A549 (cell line): ENCODE data around the gene MCM10. TPM values are rescaled to one million over a fixed set of nuclear protein-coding genes. Genes with fewer than 3 reads are reported as not detected.

Experiments used
- ATAC-seq, 2 experiments: fragments of 200-7000 bp in 1 of 2; fragments of >200 bp in 1 of 2; cut with Nextera tagmentation in 1 of 2; cut with Tn5 transposase in 1 of 2; 3 replicates each; pipeline versions ENCODE4 v1.8.0 to v1.9.1; 2018 to 2020; ENCODE audit warnings: mild to moderate bottlenecking in 1 of 2, moderate library complexity in 1 of 2
- CTCF ChIA-PET: fragments of 300-600 bp; sonication (Branson Sonifier 250); formaldehyde crosslinking; extraction: SDS; loops from one replicate; lab custom pipeline; 2021; ENCODE audit warnings: antibody characterized with exemption, inconsistent platforms; lab: Yijun Ruan, JAX
- POLR2A ChIA-PET: fragments of 350-600 bp; formaldehyde crosslinking; extraction: SDS; loops from one replicate; lab custom pipeline; 2021; ENCODE audit warnings: antibody characterized with exemption, inconsistent platforms; lab: Yijun Ruan, JAX
- DNase-seq, 2 experiments: peaks; one replicate each; pipeline versions ENCODE4 v3.0.0 to v3.0.0-alpha.2; 2011 to 2016; ENCODE audit warnings: low read depth in 1 of 2, low spot score in 1 of 2
- FAIRE-seq: peaks from 2 replicates; lab custom pipeline; 2011; peaks lifted over from hg19 to GRCh38; lab: Jason Lieb, UNC
- H3K27ac ChIP-seq, 2 experiments: fragments of >200 bp; sonication (Bioruptor Twin); formaldehyde crosslinking; 3 replicates each; pipeline ENCODE4 v1.5.1; 2016 to 2017
- H3K4me1 ChIP-seq: fragments of >200 bp; sonication (Bioruptor Twin); formaldehyde crosslinking; 3 replicates; pipeline ENCODE4 v1.6.1; 2016
- H3K4me2 ChIP-seq: fragments of >200 bp; sonication (Bioruptor Twin); formaldehyde crosslinking; 3 replicates; pipeline ENCODE4 v1.6.1; 2016
- H3K4me3 ChIP-seq: fragments of >200 bp; sonication (Bioruptor Twin); formaldehyde crosslinking; 3 replicates; pipeline ENCODE4 v1.5.1; 2016
- H3K9me3 ChIP-seq: fragments of >200 bp; sonication (Bioruptor Twin); formaldehyde crosslinking; 3 replicates; pipeline ENCODE4 v1.6.1; 2016
- BHLHE40 ChIP-seq: IDR thresholded peaks from 2 replicates; pipeline ENCODE4 v1.6.1; 2012; ENCODE audit warnings: low read depth, low read length, inconsistent platforms
- CEBPB ChIP-seq, 2 experiments: fragments of >200 bp in 1 of 2; sonication (Bioruptor Twin) in 1 of 2; formaldehyde crosslinking in 1 of 2; IDR thresholded peaks; 2 replicates each; pipeline ENCODE4 v1.6.1; 2012 to 2016
- CHD2 ChIP-seq: fragments of 150-350 bp; IDR thresholded peaks from 2 replicates; pipeline ENCODE4 v1.6.1; 2014; ENCODE audit warnings: low read length; ENCODE audit not compliant: partially characterized antibody
- CHD4 ChIP-seq: fragments of 200-600 bp; sonication (generic); IDR thresholded peaks from 2 replicates; pipeline ENCODE4 v1.6.1; 2016; ENCODE audit warnings: antibody characterized with exemption, mild to moderate bottlenecking, borderline replicate concordance
- EHMT2 ChIP-seq: fragments of 200-600 bp; sonication (generic); IDR thresholded peaks from 2 replicates; pipeline ENCODE4 v1.6.1; 2016; ENCODE audit warnings: antibody characterized with exemption, low read depth, mild to moderate bottlenecking, moderate library complexity
- FOSB ChIP-seq: fragments of 250-450 bp; sonication (Bioruptor Pico); IDR thresholded peaks from 2 replicates; pipeline ENCODE4 v1.5.0; 2020; ENCODE audit warnings: mild to moderate bottlenecking, moderate library complexity
- FOSL2 ChIP-seq, 2 experiments: fragments of 450-650 bp in 1 of 2; fragments of >200 bp in 1 of 2; sonication (Bioruptor Twin) in 1 of 2; formaldehyde crosslinking; IDR thresholded peaks; 2 replicates each; pipeline versions ENCODE4 v1.5.0 to v1.6.1; 2016 to 2020; ENCODE audit warnings: mild to moderate bottlenecking in 1 of 2, moderate library complexity in 1 of 2
- GATA3 ChIP-seq: IDR thresholded peaks from 2 replicates; pipeline ENCODE4 v1.6.1; 2012; ENCODE audit warnings: borderline replicate concordance
- HDAC2 ChIP-seq: fragments of 200-600 bp; sonication (generic); IDR thresholded peaks from 2 replicates; pipeline ENCODE4 v1.6.1; 2016
- HEYL ChIP-seq: fragments of 250-450 bp; sonication (Bioruptor Pico); IDR thresholded peaks from 2 replicates; pipeline ENCODE4 v1.8.0; 2021; ENCODE audit warnings: mild to moderate bottlenecking, moderate library complexity
- JUNB ChIP-seq: fragments of >200 bp; sonication (Bioruptor Twin); formaldehyde crosslinking; IDR thresholded peaks from 2 replicates; pipeline ENCODE4 v1.6.1; 2016
- PHF8 ChIP-seq: fragments of 200-600 bp; sonication (generic); IDR thresholded peaks from 2 replicates; pipeline ENCODE4 v1.6.1; 2016; ENCODE audit warnings: low read depth, mild to moderate bottlenecking, antibody characterized with exemption, moderate library complexity, borderline replicate concordance
- SMC3 ChIP-seq: fragments of >200 bp; sonication (Bioruptor Twin); formaldehyde crosslinking; IDR thresholded peaks from 3 replicates; pipeline ENCODE4 v1.6.1; 2018; ENCODE audit warnings: inconsistent platforms
- ZC3H11A ChIP-seq: fragments of 450-650 bp; IDR thresholded peaks from 2 replicates; pipeline ENCODE4 v1.6.1; 2014; ENCODE audit warnings: antibody characterized with exemption, mild to moderate bottlenecking
- ZNF302 ChIP-seq: fragments of 250-450 bp; sonication (Bioruptor Pico); IDR thresholded peaks from 2 replicates; pipeline ENCODE4 v1.9.0; 2021; ENCODE audit warnings: inconsistent platforms, mild to moderate bottlenecking, moderate library complexity
- WGBS: methylation state at CpG from one replicate; pipeline ENCODE4 v1.1.6; 2017; ENCODE audit errors: missing lambda C conversion rate; 5-methylcytosine and 5-hydroxymethylcytosine counted together
- polyA plus RNA-seq, 4 experiments: library from polyadenylated mRNA; depleted of rRNA in 3 of 4; stranded (reverse); fragments of >200 nt; fragmentation: RNase III in 1 of 4; extraction: RNeasy Plus Mini Kit Qiagen cat#74134 plus additional on column Dnase treatment in 1 of 4; gene quantifications; 2 replicates in 3 of 4; 3 replicates in 1 of 4; pipeline ENCODE4 v1.2.3, GENCODE V29; 2011 to 2017
- TF ChIP-seq, protein P1 (sequence below): fragments of 200-600 bp; sonication (generic); IDR thresholded peaks from 2 replicates; pipeline ENCODE4 v1.6.1; 2016; ENCODE audit warnings: antibody characterized with exemption, mild to moderate bottlenecking, moderate library complexity
- TF ChIP-seq, protein P2 (sequence below): fragments of >200 bp; sonication (Bioruptor Twin); formaldehyde crosslinking; IDR thresholded peaks from 3 replicates; pipeline ENCODE4 v1.5.1; 2016
- TF ChIP-seq, protein P3 (sequence below): fragments of 150-350 bp; IDR thresholded peaks from 2 replicates; pipeline ENCODE4 v1.6.1; 2014; ENCODE audit warnings: low read depth, mild to moderate bottlenecking, low read length
- TF ChIP-seq, protein P4 (sequence below): IDR thresholded peaks from 2 replicates; pipeline ENCODE4 v1.6.1; 2012
- TF ChIP-seq, protein P5 (sequence below): fragments of >200 bp; sonication (Bioruptor Twin); formaldehyde crosslinking; IDR thresholded peaks from 3 replicates; pipeline ENCODE4 v1.6.1; 2016

Gene MCM10
- polyA plus RNA-seq, 2 of the 4 experiments (the other 2 are of a cell fraction), result 24.3 to 24.4 TPM

DNA sequence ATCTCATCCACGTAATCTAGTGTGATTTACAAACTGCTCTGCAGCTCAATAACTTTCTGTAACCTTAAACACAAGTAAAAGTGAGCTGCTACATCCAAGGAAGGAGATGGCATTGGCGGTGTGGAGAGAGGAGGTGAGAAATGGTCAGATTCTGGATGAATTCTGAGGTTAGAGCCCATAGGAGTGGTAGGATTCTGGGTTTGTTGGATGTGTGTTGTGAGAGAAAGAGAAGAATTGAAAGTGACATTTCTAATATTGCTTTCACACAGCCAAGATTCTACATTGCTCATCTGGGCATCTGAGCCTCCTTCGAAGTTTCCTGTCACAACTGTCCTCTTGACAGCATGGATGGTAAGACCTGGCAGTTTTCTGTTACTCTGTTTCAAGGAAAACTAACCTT, 2.5 kb downstream of the MCM10 start:
- Histone ChIP-seq H3K27ac (no peak overlapping the region), H3K9me3 (no peaks in the 10 kb centered on the region), H3K4me1 (peaks cover 12% of the 10 kb centered on the region), H3K4me3 (no peak overlapping the region), H3K4me2 (no peak overlapping the region)
- TF ChIP-seq ZC3H11A, result no peak
- no peak for TF ChIP-seq HEYL (CRISPR knock-in tag)
- TF ChIP-seq, protein P1, sequence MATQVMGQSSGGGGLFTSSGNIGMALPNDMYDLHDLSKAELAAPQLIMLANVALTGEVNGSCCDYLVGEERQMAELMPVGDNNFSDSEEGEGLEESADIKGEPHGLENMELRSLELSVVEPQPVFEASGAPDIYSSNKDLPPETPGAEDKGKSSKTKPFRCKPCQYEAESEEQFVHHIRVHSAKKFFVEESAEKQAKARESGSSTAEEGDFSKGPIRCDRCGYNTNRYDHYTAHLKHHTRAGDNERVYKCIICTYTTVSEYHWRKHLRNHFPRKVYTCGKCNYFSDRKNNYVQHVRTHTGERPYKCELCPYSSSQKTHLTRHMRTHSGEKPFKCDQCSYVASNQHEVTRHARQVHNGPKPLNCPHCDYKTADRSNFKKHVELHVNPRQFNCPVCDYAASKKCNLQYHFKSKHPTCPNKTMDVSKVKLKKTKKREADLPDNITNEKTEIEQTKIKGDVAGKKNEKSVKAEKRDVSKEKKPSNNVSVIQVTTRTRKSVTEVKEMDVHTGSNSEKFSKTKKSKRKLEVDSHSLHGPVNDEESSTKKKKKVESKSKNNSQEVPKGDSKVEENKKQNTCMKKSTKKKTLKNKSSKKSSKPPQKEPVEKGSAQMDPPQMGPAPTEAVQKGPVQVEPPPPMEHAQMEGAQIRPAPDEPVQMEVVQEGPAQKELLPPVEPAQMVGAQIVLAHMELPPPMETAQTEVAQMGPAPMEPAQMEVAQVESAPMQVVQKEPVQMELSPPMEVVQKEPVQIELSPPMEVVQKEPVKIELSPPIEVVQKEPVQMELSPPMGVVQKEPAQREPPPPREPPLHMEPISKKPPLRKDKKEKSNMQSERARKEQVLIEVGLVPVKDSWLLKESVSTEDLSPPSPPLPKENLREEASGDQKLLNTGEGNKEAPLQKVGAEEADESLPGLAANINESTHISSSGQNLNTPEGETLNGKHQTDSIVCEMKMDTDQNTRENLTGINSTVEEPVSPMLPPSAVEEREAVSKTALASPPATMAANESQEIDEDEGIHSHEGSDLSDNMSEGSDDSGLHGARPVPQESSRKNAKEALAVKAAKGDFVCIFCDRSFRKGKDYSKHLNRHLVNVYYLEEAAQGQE, result no peak
- TF ChIP-seq PHF8, result no peak
- no peak for TF ChIP-seq JUNB
- TF ChIP-seq CEBPB (IDR thresholded peaks at IDR 0.05), result no peak
- no peak for TF ChIP-seq HDAC2
- WGBS, result 89% methylated on average over 3 of the region's 3 CpGs
- ChIA-PET POLR2A (no interaction called here), CTCF (interaction anchor here (1.0 kb wide), 1 partner anchor 9 kb away, joined by 4 read pairs; no protein-coding TSS in a partner anchor)
- ATAC-seq, result no peak
- DNase-seq, result no peak
- no peak for FAIRE-seq

DNA sequence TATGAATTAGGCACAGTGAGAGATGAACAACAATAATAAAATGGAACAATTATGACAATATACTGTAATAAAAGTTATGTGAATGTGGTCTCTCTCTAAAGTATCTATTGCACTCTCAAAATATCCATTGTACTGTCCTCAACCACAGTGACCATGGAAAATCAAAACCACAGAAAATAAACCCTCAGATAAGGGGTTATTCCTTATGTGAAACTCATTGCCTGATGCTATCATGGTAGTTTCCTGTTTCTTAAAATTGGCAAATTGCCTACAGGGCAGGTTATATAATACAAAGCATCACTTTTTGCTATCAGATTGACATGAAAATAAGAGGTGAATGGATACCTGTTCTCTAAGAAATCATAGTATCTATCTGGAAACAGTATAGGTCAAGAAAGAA, 3.8 kb downstream of the MCM10 start:
- ChIA-PET POLR2A (no interaction called here), CTCF (no interaction called here)
- Histone ChIP-seq H3K9me3 (no peaks in the 10 kb centered on the region), H3K27ac (no peak overlapping the region), H3K4me2 (no peak overlapping the region), H3K4me3 (no peak overlapping the region)
- no peak for ATAC-seq
- TF ChIP-seq SMC3 (no peak), CHD4 (no peak), CHD2 (no peak), FOSB (no peak), FOSL2 (IDR thresholded peaks at IDR 0.05) (no peak), FOSL2 (CRISPR knock-in tag; IDR thresholded peaks at IDR 0.05) (no peak), HDAC2 (no peak), GATA3 (no peak), JUNB (no peak), EHMT2 (no peak), ZNF302 (CRISPR knock-in tag) (no peak), BHLHE40 (no peak)
- TF ChIP-seq, protein P2, sequence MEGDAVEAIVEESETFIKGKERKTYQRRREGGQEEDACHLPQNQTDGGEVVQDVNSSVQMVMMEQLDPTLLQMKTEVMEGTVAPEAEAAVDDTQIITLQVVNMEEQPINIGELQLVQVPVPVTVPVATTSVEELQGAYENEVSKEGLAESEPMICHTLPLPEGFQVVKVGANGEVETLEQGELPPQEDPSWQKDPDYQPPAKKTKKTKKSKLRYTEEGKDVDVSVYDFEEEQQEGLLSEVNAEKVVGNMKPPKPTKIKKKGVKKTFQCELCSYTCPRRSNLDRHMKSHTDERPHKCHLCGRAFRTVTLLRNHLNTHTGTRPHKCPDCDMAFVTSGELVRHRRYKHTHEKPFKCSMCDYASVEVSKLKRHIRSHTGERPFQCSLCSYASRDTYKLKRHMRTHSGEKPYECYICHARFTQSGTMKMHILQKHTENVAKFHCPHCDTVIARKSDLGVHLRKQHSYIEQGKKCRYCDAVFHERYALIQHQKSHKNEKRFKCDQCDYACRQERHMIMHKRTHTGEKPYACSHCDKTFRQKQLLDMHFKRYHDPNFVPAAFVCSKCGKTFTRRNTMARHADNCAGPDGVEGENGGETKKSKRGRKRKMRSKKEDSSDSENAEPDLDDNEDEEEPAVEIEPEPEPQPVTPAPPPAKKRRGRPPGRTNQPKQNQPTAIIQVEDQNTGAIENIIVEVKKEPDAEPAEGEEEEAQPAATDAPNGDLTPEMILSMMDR, result no peak
- TF ChIP-seq, protein P3, sequence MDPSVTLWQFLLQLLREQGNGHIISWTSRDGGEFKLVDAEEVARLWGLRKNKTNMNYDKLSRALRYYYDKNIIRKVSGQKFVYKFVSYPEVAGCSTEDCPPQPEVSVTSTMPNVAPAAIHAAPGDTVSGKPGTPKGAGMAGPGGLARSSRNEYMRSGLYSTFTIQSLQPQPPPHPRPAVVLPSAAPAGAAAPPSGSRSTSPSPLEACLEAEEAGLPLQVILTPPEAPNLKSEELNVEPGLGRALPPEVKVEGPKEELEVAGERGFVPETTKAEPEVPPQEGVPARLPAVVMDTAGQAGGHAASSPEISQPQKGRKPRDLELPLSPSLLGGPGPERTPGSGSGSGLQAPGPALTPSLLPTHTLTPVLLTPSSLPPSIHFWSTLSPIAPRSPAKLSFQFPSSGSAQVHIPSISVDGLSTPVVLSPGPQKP, result no peak
- TF ChIP-seq, protein P4, sequence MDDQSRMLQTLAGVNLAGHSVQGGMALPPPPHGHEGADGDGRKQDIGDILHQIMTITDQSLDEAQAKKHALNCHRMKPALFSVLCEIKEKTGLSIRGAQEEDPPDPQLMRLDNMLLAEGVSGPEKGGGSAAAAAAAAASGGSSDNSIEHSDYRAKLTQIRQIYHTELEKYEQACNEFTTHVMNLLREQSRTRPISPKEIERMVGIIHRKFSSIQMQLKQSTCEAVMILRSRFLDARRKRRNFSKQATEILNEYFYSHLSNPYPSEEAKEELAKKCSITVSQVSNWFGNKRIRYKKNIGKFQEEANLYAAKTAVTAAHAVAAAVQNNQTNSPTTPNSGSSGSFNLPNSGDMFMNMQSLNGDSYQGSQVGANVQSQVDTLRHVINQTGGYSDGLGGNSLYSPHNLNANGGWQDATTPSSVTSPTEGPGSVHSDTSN, result no peak
- TF ChIP-seq, protein P5, sequence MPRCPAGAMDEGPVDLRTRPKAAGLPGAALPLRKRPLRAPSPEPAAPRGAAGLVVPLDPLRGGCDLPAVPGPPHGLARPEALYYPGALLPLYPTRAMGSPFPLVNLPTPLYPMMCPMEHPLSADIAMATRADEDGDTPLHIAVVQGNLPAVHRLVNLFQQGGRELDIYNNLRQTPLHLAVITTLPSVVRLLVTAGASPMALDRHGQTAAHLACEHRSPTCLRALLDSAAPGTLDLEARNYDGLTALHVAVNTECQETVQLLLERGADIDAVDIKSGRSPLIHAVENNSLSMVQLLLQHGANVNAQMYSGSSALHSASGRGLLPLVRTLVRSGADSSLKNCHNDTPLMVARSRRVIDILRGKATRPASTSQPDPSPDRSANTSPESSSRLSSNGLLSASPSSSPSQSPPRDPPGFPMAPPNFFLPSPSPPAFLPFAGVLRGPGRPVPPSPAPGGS, result no peak
- TF ChIP-seq, all 56 proteins: peak for 0
- FAIRE-seq (no peak), DNase-seq (no peak)
- peaks cover 12% of the 10 kb centered on the region for H3K4me1 ChIP-seq
